ENCODE results near the gene B4GALNT3. TPM values are rescaled to one million over a fixed set of nuclear protein-coding genes. Genes with fewer than 3 reads are reported as not detected.

The B4GALNT3 gene
- total and polyA plus RNA-seq, 2 experiments from 2014 or later: 0.11 TPM; not detected in 1

DNA sequence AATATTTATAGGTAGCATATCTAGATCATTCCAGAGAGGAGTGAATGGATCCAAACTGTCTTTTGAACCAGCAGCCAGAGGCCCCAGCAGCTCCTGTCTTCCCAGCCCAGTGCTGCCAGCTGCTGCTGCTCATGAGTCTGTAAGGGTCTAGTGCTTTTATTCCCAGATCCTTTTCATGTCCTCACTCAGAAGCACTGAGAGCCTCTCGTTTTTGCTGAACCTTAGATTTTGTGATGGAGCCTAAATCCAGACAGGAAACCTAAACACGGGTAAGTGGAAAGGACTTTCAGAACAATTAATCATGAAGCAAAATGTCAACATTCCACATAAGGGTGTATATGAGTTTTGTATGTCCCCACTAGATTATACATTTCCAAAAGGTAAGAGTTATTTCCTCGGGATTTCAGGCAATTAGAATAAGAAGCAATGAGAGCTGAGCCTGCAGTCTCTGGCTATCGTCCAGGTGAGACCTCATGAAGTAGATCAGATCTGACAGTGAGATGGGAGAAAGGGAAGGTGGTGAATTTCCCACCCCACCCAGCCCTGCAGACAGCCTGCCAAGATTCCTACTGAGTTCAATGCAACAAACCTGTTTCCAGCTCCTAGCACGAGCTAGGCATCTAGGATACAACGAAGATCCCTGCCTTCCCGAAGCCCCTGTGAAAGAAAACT, 119.1 kb downstream of the B4GALNT3 start:
- no peaks in the 10 kb centered on the region for H3K9me3 ChIP-seq (ENCODE audit: low read depth)
- TF ChIP-seq EZH2phosphoT487 (IDR thresholded peaks at IDR 0.05; ENCODE audit: insufficient read depth, low read depth) (no peak), EZH2 (IDR thresholded peaks at IDR 0.05; ENCODE audit: insufficient read depth, poor library complexity, severe bottlenecking) (no peak)
- no peaks in the 10 kb centered on the region for H3K36me3 ChIP-seq (ENCODE audit: low read depth)
- no peaks in the 10 kb centered on the region for H3K9me2 ChIP-seq (ENCODE audit: insufficient read depth)
- H3K79me2 ChIP-seq (ENCODE audit: insufficient read depth): no peaks in the 10 kb centered on the region
- H2AFZ ChIP-seq: no peak overlapping the region
- H3K27ac ChIP-seq: no peak overlapping the region
- no peak for DNase-seq
- 60 to 63% methylated on average over 7 of the region's 7 CpGs for WGBS, 2 experiments (ENCODE audit: low coverage in 1 of 2, low lambda C conversion rate in 2 of 2, missing lambda C conversion rate in 2 of 2)
- H3F3A ChIP-seq (ENCODE audit: insufficient read depth): peaks cover 7% of the 10 kb centered on the region
- H3K9ac ChIP-seq: no peak overlapping the region
- H3K4me1 ChIP-seq (ENCODE audit: insufficient read depth): peaks cover 16% of the 10 kb centered on the region
- no peak overlapping the region for H3K4me2 ChIP-seq (ENCODE audit: unreplicated experiment)
- no peaks in the 10 kb centered on the region for H3K27me3 ChIP-seq (replicated peaks; ENCODE audit: insufficient read depth)
- H4K20me1 ChIP-seq (ENCODE audit: insufficient read depth): no peaks in the 10 kb centered on the region
- H3K4me3 ChIP-seq: no peak overlapping the region
- in situ Hi-C loops (cut with MboI): loop anchor here (10.0 kb wide), 1 partner anchor 176 kb away; the partner anchor contains the start of gene WNK1

DNA sequence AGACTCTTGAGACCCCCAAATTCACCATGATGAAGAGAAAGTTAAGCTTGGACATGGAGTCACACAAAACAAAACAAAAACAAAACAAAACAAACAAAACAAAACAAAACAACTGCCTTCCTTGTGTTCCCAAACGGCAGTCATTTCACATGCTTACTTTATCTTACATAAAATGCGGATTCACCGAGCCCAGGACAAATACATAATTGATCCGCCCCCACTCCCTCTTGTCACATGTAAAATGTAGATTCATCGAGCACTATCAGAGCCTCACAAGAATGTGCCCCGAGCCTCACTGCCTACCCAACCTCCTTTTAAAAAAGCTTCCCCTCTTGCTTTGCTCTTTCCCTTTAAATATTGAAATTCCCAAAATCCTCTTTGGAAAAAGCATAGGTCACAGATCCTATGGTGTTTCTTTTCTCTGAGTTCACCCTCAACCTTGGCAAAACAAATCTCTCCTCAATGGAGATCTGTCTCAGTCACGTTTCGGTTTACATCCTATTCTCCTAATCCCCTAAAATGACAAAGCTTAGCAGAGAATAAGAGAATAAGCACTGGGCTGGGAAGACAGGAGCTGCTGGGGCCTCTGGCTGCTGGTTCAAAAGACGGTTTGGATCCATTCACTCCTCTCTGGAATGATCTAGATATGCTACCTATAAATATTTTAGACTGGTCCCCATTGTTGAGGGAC, 119.8 kb downstream of the B4GALNT3 start:
- peaks cover 14% of the 10 kb centered on the region for H3K4me1 ChIP-seq (ENCODE audit: insufficient read depth)
- H4K20me1 ChIP-seq (ENCODE audit: insufficient read depth): no peaks in the 10 kb centered on the region
- H3K9me3 ChIP-seq (ENCODE audit: low read depth): no peaks in the 10 kb centered on the region
- peaks cover 4% of the 10 kb centered on the region for H3F3A ChIP-seq (ENCODE audit: insufficient read depth)
- in situ Hi-C loops (cut with MboI): loop anchor here (10.0 kb wide), 1 partner anchor 175 kb away; the partner anchor contains the start of gene WNK1
- H3K27me3 ChIP-seq (replicated peaks; ENCODE audit: insufficient read depth): no peaks in the 10 kb centered on the region
- H3K4me3 ChIP-seq: no peak overlapping the region
- no peak overlapping the region for H3K4me2 ChIP-seq (ENCODE audit: unreplicated experiment)
- no peak overlapping the region for H3K9ac ChIP-seq
- DNase-seq: no peak
- no peak overlapping the region for H2AFZ ChIP-seq
- H3K79me2 ChIP-seq (ENCODE audit: insufficient read depth): no peaks in the 10 kb centered on the region
- TF ChIP-seq EZH2phosphoT487 (IDR thresholded peaks at IDR 0.05; ENCODE audit: insufficient read depth, low read depth) (no peak), EZH2 (IDR thresholded peaks at IDR 0.05; ENCODE audit: insufficient read depth, poor library complexity, severe bottlenecking) (no peak)
- H3K27ac ChIP-seq: no peak overlapping the region
- WGBS, 2 experiments (ENCODE audit: low coverage in 1 of 2, low lambda C conversion rate in 2 of 2, missing lambda C conversion rate in 2 of 2): 78 to 79% methylated on average over 9 of the region's 9 CpGs
- H3K36me3 ChIP-seq (ENCODE audit: low read depth): no peaks in the 10 kb centered on the region
- H3K9me2 ChIP-seq (ENCODE audit: insufficient read depth): no peaks in the 10 kb centered on the region

DNA sequence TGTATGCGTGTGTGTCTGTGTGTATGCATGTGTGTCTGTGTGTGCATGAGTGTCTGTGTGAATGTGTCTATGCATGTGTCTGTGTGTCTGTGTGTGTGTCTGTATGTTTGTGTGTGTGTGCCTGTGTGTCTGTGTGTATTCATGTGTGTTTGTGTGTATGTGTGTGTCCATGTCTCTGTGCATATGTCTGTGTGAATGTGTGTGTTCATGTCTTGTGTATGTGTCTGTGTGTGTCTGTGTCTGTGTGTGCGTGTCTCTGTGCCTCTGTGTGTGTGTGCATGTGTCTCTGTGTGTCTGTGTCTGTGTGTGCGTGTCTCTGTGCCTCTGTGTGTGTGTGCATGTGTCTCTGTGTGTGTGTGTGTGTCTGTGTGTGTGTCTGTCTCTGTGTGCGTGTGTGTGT, 121.1 kb downstream of the B4GALNT3 start:
- Histone ChIP-seq H3K4me1 (ENCODE audit: insufficient read depth) (peaks cover 2% of the 10 kb centered on the region), H3K79me2 (ENCODE audit: insufficient read depth) (no peaks in the 10 kb centered on the region), H3K9ac (no peak overlapping the region), H4K20me1 (ENCODE audit: insufficient read depth) (no peaks in the 10 kb centered on the region), H3K4me3 (no peak overlapping the region), H3F3A (ENCODE audit: insufficient read depth) (no peaks in the 10 kb centered on the region), H3K27ac (no peak overlapping the region), H3K9me3 (ENCODE audit: low read depth) (no peaks in the 10 kb centered on the region), H2AFZ (no peak overlapping the region), H3K36me3 (ENCODE audit: low read depth) (no peaks in the 10 kb centered on the region), H3K27me3 (replicated peaks; ENCODE audit: insufficient read depth) (no peaks in the 10 kb centered on the region), H3K9me2 (ENCODE audit: insufficient read depth) (no peaks in the 10 kb centered on the region), H3K4me2 (ENCODE audit: unreplicated experiment) (no peak overlapping the region)
- TF ChIP-seq EZH2 (IDR thresholded peaks at IDR 0.05; ENCODE audit: insufficient read depth, poor library complexity, severe bottlenecking) (no peak), EZH2phosphoT487 (IDR thresholded peaks at IDR 0.05; ENCODE audit: insufficient read depth, low read depth) (no peak)
- DNase-seq: no peak
- in situ Hi-C loops (cut with MboI): no loop called here
- WGBS, 2 experiments (ENCODE audit: low coverage in 1 of 2, low lambda C conversion rate in 2 of 2, missing lambda C conversion rate in 2 of 2): 90 to 95% methylated on average over 4 of the region's 4 CpGs

DNA sequence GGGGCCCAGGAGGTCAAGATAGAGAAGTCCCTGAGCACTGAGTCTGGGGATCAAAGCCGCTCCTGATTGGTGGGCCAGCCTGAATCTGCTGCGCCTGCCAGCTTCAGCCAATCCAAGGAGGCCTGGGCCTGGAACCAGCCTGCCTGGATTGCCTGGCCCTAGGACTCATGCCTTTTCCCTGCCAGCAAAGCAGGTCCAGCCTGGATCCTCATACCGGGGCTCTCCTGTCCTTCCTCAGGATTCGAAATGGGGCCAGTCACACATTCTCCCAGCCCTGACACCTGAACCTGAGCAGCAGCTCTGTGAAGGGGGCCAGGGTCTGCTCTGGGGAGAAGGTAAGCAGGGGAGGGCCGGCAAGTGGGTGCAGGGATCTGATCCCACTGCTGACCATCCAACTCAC, 121.6 kb downstream of the B4GALNT3 start:
- in situ Hi-C loops (cut with MboI): no loop called here
- H3K9ac ChIP-seq: no peak overlapping the region
- no peaks in the 10 kb centered on the region for H3K79me2 ChIP-seq (ENCODE audit: insufficient read depth)
- H3K9me2 ChIP-seq (ENCODE audit: insufficient read depth): no peaks in the 10 kb centered on the region
- H3K9me3 ChIP-seq (ENCODE audit: low read depth): no peaks in the 10 kb centered on the region
- DNase-seq: no peak
- no peak overlapping the region for H3K4me3 ChIP-seq
- H3K4me2 ChIP-seq (ENCODE audit: unreplicated experiment): no peak overlapping the region
- 72 to 83% methylated on average over 5 of the region's 5 CpGs for WGBS, 2 experiments (ENCODE audit: low coverage in 1 of 2, low lambda C conversion rate in 2 of 2, missing lambda C conversion rate in 2 of 2)
- no peaks in the 10 kb centered on the region for H3K27me3 ChIP-seq (replicated peaks; ENCODE audit: insufficient read depth)
- no peaks in the 10 kb centered on the region for H3K4me1 ChIP-seq (ENCODE audit: insufficient read depth)
- no peak overlapping the region for H2AFZ ChIP-seq
- no peaks in the 10 kb centered on the region for H3K36me3 ChIP-seq (ENCODE audit: low read depth)
- H3F3A ChIP-seq (ENCODE audit: insufficient read depth): no peaks in the 10 kb centered on the region
- TF ChIP-seq EZH2phosphoT487 (IDR thresholded peaks at IDR 0.05; ENCODE audit: insufficient read depth, low read depth) (no peak), EZH2 (IDR thresholded peaks at IDR 0.05; ENCODE audit: insufficient read depth, poor library complexity, severe bottlenecking) (no peak)
- no peaks in the 10 kb centered on the region for H4K20me1 ChIP-seq (ENCODE audit: insufficient read depth)
- no peak overlapping the region for H3K27ac ChIP-seq
